ENCODE results near the gene C5orf22. TPM values are rescaled to one million over a fixed set of nuclear protein-coding genes. Genes with fewer than 3 reads are reported as not detected.

Gene C5orf22
- total RNA-seq (2014; rRNA removed; shearing (Covaris generic)) = 12.8 and 17.6 TPM in 2 replicates

DNA sequence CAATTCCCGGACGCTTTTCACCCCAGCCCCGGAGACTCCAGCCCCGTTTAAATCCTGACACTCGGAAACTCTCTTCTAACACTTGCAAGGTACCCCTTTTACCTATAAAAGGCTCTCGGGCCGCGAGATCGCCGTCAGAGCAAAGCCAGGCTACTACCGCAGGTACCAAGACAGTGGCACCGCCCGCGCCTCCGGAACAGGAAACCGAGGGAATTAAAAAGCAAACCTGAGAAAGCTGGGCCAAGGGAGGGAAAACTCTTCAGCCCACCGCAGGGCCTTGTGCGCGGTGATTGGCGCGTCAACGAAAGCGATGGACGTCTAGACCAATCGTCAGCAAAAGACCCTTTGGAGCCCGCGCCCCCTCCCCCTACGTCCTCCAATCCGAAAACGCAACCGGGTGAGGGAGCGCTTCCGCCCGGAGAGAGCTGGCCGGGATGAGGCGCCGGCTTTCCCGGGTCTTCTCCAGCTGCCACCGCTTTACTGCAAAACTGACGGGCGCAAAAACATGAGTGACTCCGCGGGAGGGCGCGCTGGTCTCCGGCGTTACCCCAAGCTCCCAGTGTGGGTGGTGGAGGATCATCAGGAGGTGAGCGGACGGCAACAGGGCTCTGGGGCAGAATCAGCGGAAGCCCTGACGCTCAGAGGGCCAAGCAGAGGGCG, at the start of gene C5orf22, which contains the start of gene DROSHA:
Gene C5orf22, plus strand, starts transcription at position 414 of the 660 bp plus-strand sequence. Its CDS starts 92 bp downstream, at position 506.
Gene DROSHA, minus strand, starts transcription at position 206 of the 660 bp plus-strand sequence. CDS start 3,034 bp downstream, outside the sequence.

Small RNAs within 50 kb of the gene (small RNA-seq; reads per million reads assigned to genes)
- gene RF00019 (not detected), gene RNU6-363P (not detected)

Other genes starting within 250 kb of the C5orf22 start
- 97.0 and 101 TPM in 2 replicates for gene DROSHA, start 208 bp upstream of the C5orf22 start, total RNA-seq (2014; rRNA removed; shearing (Covaris generic))
- gene PDZD2, start 106.8 kb downstream of the C5orf22 start, total RNA-seq (2014; rRNA removed; shearing (Covaris generic)) = 5.5 and 6.0 TPM in 2 replicates

All from A375 (cell line).